ENCODE data around the gene DNAJC27.

GRCh38 chr2:24909555-24910177, 62.1 kb downstream of the DNAJC27 start:
- TF ChIP-seq POLR2A (IDR thresholded peaks at IDR 0.05) (no peak), CTCF (IDR thresholded peaks at IDR 0.05) (no peak), EP300 (IDR thresholded peaks at IDR 0.05) (no peak)

Data from tibial nerve (tissue), 4 donors.